Measurements from ENCODE around the gene P2RY13. TPM values are rescaled to one million over a fixed set of nuclear protein-coding genes. Genes with fewer than 3 reads are reported as not detected.

Gene P2RY13
- total RNA-seq, 4 donors from 2014 or later, result 0.72 to 10.7 (median 3.4) TPM

- DNase-seq (ENCODE audit: low spot score) (no peak), ATAC-seq (ENCODE audit: low FRiP score) (no peak)
- TF ChIP-seq, protein P1, sequence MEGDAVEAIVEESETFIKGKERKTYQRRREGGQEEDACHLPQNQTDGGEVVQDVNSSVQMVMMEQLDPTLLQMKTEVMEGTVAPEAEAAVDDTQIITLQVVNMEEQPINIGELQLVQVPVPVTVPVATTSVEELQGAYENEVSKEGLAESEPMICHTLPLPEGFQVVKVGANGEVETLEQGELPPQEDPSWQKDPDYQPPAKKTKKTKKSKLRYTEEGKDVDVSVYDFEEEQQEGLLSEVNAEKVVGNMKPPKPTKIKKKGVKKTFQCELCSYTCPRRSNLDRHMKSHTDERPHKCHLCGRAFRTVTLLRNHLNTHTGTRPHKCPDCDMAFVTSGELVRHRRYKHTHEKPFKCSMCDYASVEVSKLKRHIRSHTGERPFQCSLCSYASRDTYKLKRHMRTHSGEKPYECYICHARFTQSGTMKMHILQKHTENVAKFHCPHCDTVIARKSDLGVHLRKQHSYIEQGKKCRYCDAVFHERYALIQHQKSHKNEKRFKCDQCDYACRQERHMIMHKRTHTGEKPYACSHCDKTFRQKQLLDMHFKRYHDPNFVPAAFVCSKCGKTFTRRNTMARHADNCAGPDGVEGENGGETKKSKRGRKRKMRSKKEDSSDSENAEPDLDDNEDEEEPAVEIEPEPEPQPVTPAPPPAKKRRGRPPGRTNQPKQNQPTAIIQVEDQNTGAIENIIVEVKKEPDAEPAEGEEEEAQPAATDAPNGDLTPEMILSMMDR (IDR thresholded peaks at IDR 0.05), result no peak
Measured at GRCh38 chr3:151283907-151284461, 45.4 kb downstream of the P2RY13 start.

- ATAC-seq (ENCODE audit: low FRiP score) (no peak), DNase-seq (ENCODE audit: low spot score) (no peak)
- TF ChIP-seq, protein P1 (IDR thresholded peaks at IDR 0.05), result no peak
Measured at GRCh38 chr3:151283387-151283786, 46.0 kb downstream of the P2RY13 start.

DNA sequence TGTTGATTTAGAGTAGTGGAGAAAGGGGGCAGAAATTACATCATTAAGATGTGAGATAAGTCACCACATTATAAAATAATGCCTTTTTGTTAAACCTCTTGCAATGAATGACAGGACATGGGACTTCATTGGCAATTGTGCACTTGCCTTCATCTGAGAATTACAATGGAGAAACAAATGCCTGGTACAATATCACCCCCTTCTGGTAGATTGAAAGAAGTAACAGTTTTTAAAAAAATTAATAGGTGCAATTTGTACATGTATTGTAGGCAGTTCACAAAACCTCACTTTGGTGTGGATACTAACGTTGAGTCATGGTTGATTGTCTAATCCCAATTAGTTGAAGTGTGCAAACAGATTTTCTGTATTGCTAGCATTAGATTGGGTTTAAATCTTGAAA, 46.4 kb downstream of the P2RY13 start:
- DNase-seq (ENCODE audit: low spot score) (no peak), ATAC-seq (ENCODE audit: low FRiP score) (no peak)
- TF ChIP-seq, protein P1 (IDR thresholded peaks at IDR 0.05), result peak in 2 of 3 donors; percentile 15 to 37

GRCh38 chr3:151281671-151282324, 47.6 kb downstream of the P2RY13 start:
- TF ChIP-seq, protein P1 (IDR thresholded peaks at IDR 0.05), result no peak
- ATAC-seq (ENCODE audit: low FRiP score) (no peak), DNase-seq (ENCODE audit: low spot score) (no peak)

DNA sequence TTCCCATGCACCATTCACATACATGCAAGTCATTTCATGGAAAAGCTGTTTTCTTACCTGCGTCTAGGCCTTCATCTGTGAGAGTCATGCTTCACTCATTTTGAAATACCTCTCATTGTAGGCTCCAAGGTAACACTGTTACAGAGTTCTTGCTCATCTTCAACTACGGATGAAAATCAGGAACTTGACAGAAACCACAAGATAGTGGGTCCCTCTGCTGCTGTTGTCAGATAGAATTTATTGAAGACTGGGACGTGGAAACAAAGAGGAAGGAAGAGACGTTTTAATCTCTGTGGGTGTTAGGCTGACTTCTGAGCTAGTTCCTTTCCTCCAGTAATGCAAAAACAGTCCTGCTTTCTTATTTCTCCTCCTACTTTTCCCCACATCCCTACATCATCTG, 51.1 kb downstream of the P2RY13 start, which contains the start of gene P2RY14:
P2RY14 (minus strand) TSS at position 313 of the 400 bp plus-strand sequence. CDS start 64,226 bp downstream, outside the sequence.
- DNase-seq (ENCODE audit: low spot score) (no peak), ATAC-seq (ENCODE audit: low FRiP score) (no peak)
- TF ChIP-seq, protein P1 (IDR thresholded peaks at IDR 0.05), result no peak

DNA sequence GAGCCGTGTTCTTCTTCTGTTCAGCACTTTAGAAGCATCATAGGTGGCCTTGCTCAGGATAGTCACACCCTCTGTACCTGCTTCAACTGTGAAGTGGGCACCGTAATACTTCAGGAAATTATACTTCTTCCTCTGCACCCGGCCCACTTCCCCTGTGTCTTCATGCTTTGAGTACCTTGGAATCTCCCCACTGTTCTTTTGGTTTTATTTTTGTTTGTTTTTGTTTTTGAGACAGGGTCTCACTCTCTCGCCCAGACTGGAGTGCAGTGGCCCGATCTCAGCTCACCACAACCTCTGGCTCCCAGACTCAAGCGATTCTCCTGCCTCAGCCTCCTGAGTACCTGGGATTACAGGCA, 52.7 kb downstream of the P2RY13 start:
- ATAC-seq (ENCODE audit: low FRiP score), result no peak
- no peak for DNase-seq (ENCODE audit: low spot score)
- TF ChIP-seq, protein P1 (IDR thresholded peaks at IDR 0.05), result no peak

Other genes starting within 250 kb of the P2RY13 start
- gene MED12L, start 243.9 kb downstream of the P2RY13 start, total RNA-seq, result under 1 TPM; 0.16 to 0.37 (median 0.31) TPM
- gene GPR171, start 126.3 kb downstream of the P2RY13 start, total RNA-seq, result 10 to 100 TPM in 1 of 4 donors, 1 to 10 TPM in 3; 2.8 to 10.6 (median 4.7) TPM
- gene P2RY14, start 51.0 kb downstream of the P2RY13 start, total RNA-seq, result 10 to 100 TPM in 1 of 4 donors, 1 to 10 TPM in 3; 2.2 to 12.8 (median 6.4) TPM
- gene GPR87, start 12.7 kb downstream of the P2RY13 start, total RNA-seq, result not detected
- 1 to 10 TPM; 5.2 to 8.3 (median 7.0) TPM for gene P2RY12, start 55.2 kb upstream of the P2RY13 start, total RNA-seq
- gene IGSF10, start 131.5 kb upstream of the P2RY13 start, total RNA-seq, result 10 to 100 TPM in 1 of 4 donors, 1 to 10 TPM in 3; 3.2 to 10.3 (median 6.5) TPM

All from omental fat pad (tissue), 4 donors.